Lung (tissue), 12 donors: ENCODE results near the gene TTLL7. TPM values are rescaled to one million over a fixed set of nuclear protein-coding genes. Genes with fewer than 3 reads are reported as not detected.

ENCODE experiments used
- ATAC-seq: fragments of 200-7000 bp; cut with Tn5 transposase; one replicate; pipeline ENCODE4 v1.9.1; 2020; ENCODE audit warnings: moderate number of reproducible peaks; ENCODE audit not compliant: insufficient read depth, low FRiP score
- DNase-seq, 3 donors: peaks; one replicate each; pipeline ENCODE4 v3.0.0-alpha.2; 2013 to 2017
- H3K27ac ChIP-seq, 2 donors: one replicate each; pipeline ENCODE4 v1.5.1; 2013; ENCODE audit warnings: mild to moderate bottlenecking in 2 of 2, moderate library complexity in 2 of 2, control low read depth in 1 of 2, inconsistent platforms in 1 of 2, low read depth in 1 of 2, low read length in 1 of 2
- H3K27me3 ChIP-seq, 3 donors: one replicate each; pipeline ENCODE4 v1.5.1; 2013; ENCODE audit warnings: low read length in 2 of 3; ENCODE audit not compliant: control insufficient read depth in 3 of 3, insufficient read depth in 3 of 3
- H3K36me3 ChIP-seq, 4 donors: one replicate each; pipeline ENCODE4 v1.5.1; 2013; ENCODE audit warnings: low read length in 4 of 4, mild to moderate bottlenecking in 1 of 4, moderate library complexity in 1 of 4; ENCODE audit not compliant: control insufficient read depth in 4 of 4, insufficient read depth in 4 of 4
- H3K4me1 ChIP-seq, 5 donors: one replicate each; pipeline ENCODE4 v1.5.1; 2013; ENCODE audit warnings: low read length in 5 of 5, mild to moderate bottlenecking in 2 of 5, moderate library complexity in 1 of 5; ENCODE audit not compliant: control insufficient read depth in 5 of 5, insufficient read depth in 5 of 5
- H3K4me3 ChIP-seq: one replicate; pipeline ENCODE4 v1.5.1; 2013; ENCODE audit warnings: mild to moderate bottlenecking, control low read depth, moderate library complexity
- H3K9ac ChIP-seq, 2 donors: one replicate each; pipeline ENCODE4 v1.5.1; 2013; ENCODE audit warnings: low read length in 2 of 2, control low read depth in 1 of 2; ENCODE audit not compliant: insufficient read depth in 1 of 2
- H3K9me3 ChIP-seq, 4 donors: one replicate each; pipeline ENCODE4 v1.5.1; 2013; ENCODE audit warnings: low read length in 3 of 4, mild to moderate bottlenecking in 1 of 4, moderate library complexity in 1 of 4; ENCODE audit not compliant: control insufficient read depth in 4 of 4, insufficient read depth in 3 of 4
- CTCF ChIP-seq: IDR thresholded peaks from 2 replicates; pipeline ENCODE4 v1.5.1; 2012; ENCODE audit warnings: mild to moderate bottlenecking; ENCODE audit errors: control extremely low read depth, extremely low read depth
- WGBS, 2 donors: extraction: QIAGEN DNeasy Blood & Tissue Kit; methylation state at CpG; one replicate each; pipeline ENCODE4 v1.1.7; 2013; 5-methylcytosine and 5-hydroxymethylcytosine counted together
- polyA plus RNA-seq, 2 donors: library from polyadenylated mRNA; stranded (reverse); fragments of 200-250 nt; gene quantifications; one replicate each; pipeline ENCODE4 v1.2.1, GENCODE V29; 2013
- total RNA-seq, 2 donors: library from RNA; depleted of rRNA in 1 of 2; stranded (reverse); fragments of >200 nt in 1 of 2; gene quantifications; one replicate each; pipeline ENCODE4 v1.2.1, GENCODE V29; 2014 to 2021
- donor health status: control.
- donor health status: control.
- donor health status: Bipolar disorder and iron deficiency.
- donor health status: healthy.
- donor health status: DM: yes; HTN: yes; CAD: no.

TTLL7 gene
- total and polyA plus RNA-seq, 4 donors: 1.4 to 13.8 (median 9.1) TPM

GRCh38 chr1:84010136-84010535 lies 11.2 kb upstream of the TTLL7 start:
- ATAC-seq: no peak
- WGBS, 2 donors: 86 to 92% methylated on average over 1 of the region's 1 CpG

DNA sequence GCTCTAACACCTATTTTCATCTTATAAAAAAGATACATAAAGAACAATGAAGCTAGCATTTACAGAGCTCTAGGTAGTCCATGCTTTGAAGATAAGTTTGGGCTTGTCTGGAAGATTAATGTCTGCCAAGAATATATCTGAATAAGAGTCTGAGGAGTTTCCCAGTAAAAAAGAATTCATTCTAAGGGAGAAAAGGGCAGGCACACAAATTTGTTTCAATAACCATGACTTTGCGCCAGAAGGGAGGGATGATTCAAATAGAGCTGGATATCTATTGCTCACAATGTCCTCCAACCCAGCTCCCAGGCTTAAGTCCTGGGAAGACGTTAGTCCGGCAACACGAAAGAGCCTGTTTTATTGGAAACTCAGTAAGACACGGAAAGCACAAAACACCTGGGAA lies 9.7 kb upstream of the TTLL7 start:
- no peak for DNase-seq
- no peak for TF ChIP-seq CTCF
- Histone ChIP-seq H3K4me3 (no peak overlapping the region), H3K4me1 (no peaks in the 10 kb centered on the region), H3K27ac (no peak overlapping the region), H3K27me3 (no peaks in the 10 kb centered on the region), H3K9me3 (no peaks in the 10 kb centered on the region), H3K36me3 (no peaks in the 10 kb centered on the region), H3K9ac (no peak overlapping the region)
- 86 to 91% methylated on average over 5 of the region's 5 CpGs for WGBS, 2 donors
- ATAC-seq: no peak

More at GRCh38 chr1:84010136-84010535, 11.2 kb upstream of the TTLL7 start:
- Histone ChIP-seq H3K4me3 (no peak overlapping the region), H3K27ac (no peak overlapping the region), H3K9ac (no peak overlapping the region), H3K36me3 (no peaks in the 10 kb centered on the region), H3K27me3 (peaks cover 0 to under 1% (median 0%) of the 10 kb centered on the region in 3 donors), H3K9me3 (no peaks in the 10 kb centered on the region), H3K4me1 (no peaks in the 10 kb centered on the region)
- no peak for TF ChIP-seq CTCF
- DNase-seq: no peak

DNA sequence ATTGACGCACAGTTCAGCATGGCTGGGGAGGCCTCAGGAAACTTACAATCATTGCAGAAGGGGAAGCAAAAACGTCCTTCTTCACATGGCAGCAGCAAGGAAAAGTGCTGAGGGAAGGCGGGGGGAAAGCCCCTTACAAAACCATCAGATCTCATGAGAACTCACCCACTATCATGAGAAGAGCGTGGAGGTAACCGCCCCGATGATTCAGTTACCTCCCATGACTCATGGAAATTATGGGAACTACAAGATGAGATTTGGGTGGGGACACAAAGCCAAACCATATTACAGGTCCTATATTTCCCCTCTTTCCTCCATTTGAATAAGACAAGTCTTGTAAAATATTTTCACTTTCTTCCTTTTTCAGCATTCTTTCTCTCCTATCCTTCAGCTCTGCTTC lies 7.7 kb upstream of the TTLL7 start:
- Histone ChIP-seq H3K4me1 (no peaks in the 10 kb centered on the region), H3K36me3 (no peaks in the 10 kb centered on the region), H3K9me3 (no peaks in the 10 kb centered on the region), H3K9ac (no peak overlapping the region), H3K4me3 (no peak overlapping the region), H3K27me3 (peaks cover 0 to 3% (median 0%) of the 10 kb centered on the region in 3 donors), H3K27ac (no peak overlapping the region)
- DNase-seq (no peak), ATAC-seq (no peak)
- 84 to 87% methylated on average over 6 of the region's 6 CpGs for WGBS, 2 donors
- TF ChIP-seq CTCF: no peak

DNA sequence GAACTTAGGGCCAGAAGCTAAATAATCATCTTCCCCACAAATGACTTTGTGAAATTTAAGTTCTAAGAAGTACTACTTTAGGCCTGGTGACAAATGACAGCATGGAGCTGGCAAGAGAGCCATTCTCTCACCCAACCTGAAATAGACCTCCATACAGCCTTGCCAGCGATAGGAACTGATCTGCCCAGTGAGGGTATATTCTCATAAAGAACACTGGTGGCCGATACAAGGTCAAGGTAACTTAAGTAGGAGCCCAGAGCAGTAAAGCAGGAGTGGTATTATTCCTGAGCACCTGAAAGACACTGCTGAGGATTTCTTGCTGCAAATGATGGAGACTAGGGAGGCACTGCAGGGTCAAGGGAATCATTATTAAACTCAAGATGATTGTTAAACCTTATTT lies 2.6 kb upstream of the TTLL7 start:
- ATAC-seq (no peak), DNase-seq (no peak)
- Histone ChIP-seq H3K4me1 (peaks cover 0 to 6% (median 0%) of the 10 kb centered on the region in 5 donors), H3K9ac (no peak overlapping the region), H3K4me3 (no peak overlapping the region), H3K36me3 (no peaks in the 10 kb centered on the region), H3K9me3 (no peaks in the 10 kb centered on the region), H3K27ac (no peak overlapping the region), H3K27me3 (peaks cover 0 to 22% (median 21%) of the 10 kb centered on the region in 3 donors)
- TF ChIP-seq CTCF: no peak
- 96 to 97% methylated on average over 2 of the region's 2 CpGs for WGBS, 2 donors
